SK-N-SH treated with all-trans-retinoic acid at 6 μM for 48 hours (cell line): ENCODE data around the gene DCUN1D2.

ENCODE experiments used
- ATAC-seq: fragments of 200-7000 bp; cut with Tn5 transposase; 3 replicates; pipeline ENCODE4 v1.9.1; 2020; ENCODE audit warnings: mild to moderate bottlenecking, moderate library complexity
- ARNTL ChIP-seq: fragments of 450-650 bp; formaldehyde crosslinking; IDR thresholded peaks from 2 replicates; pipeline ENCODE4 v1.5.0; 2020; ENCODE audit warnings: low read depth, mild to moderate bottlenecking, moderate library complexity, borderline replicate concordance
- BACH2 ChIP-seq: fragments of 250-450 bp; sonication (Bioruptor Pico); IDR thresholded peaks from 2 replicates; pipeline ENCODE4 v1.9.0; 2021; ENCODE audit warnings: mild to moderate bottlenecking, borderline replicate concordance
- CSDC2 ChIP-seq: fragments of 250-450 bp; sonication (Bioruptor Pico); IDR thresholded peaks from 2 replicates; pipeline ENCODE4 v1.5.0; 2020; ENCODE audit warnings: mild to moderate bottlenecking, moderate library complexity
- ESRRG ChIP-seq: fragments of 250-450 bp; sonication (Bioruptor Pico); IDR thresholded peaks from 2 replicates; pipeline ENCODE4 v1.6.1; 2021; ENCODE audit warnings: mild to moderate bottlenecking
- ISL1 ChIP-seq: fragments of 250-450 bp; sonication (Bioruptor Pico); IDR thresholded peaks from 2 replicates; pipeline ENCODE4 v2.1.2; 2022; ENCODE audit warnings: mild to moderate bottlenecking, moderate library complexity
- OSR1 ChIP-seq: fragments of 250-450 bp; sonication (Bioruptor Pico); IDR thresholded peaks from 2 replicates; pipeline ENCODE4 v1.8.0; 2022; ENCODE audit warnings: moderate library complexity, mild to moderate bottlenecking, inconsistent platforms
- POU6F1 ChIP-seq: fragments of 250-450 bp; sonication (Bioruptor Pico); IDR thresholded peaks from 2 replicates; pipeline ENCODE4 v1.8.0; 2021; ENCODE audit warnings: low read depth, mild to moderate bottlenecking, moderate library complexity, borderline replicate concordance
- PPARA ChIP-seq: fragments of 250-450 bp; sonication (Bioruptor Pico); IDR thresholded peaks from 2 replicates; pipeline ENCODE4 v1.5.0; 2020; ENCODE audit warnings: mild to moderate bottlenecking, borderline replicate concordance
- SNAI2 ChIP-seq: fragments of 250-450 bp; sonication (Bioruptor Pico); IDR thresholded peaks from 2 replicates; pipeline ENCODE4 v1.5.0; 2020; ENCODE audit warnings: mild to moderate bottlenecking, moderate library complexity
- TOX ChIP-seq: fragments of 250-450 bp; sonication (Bioruptor Pico); IDR thresholded peaks from 2 replicates; pipeline ENCODE4 v1.8.0; 2021; ENCODE audit warnings: mild to moderate bottlenecking, moderate library complexity, borderline replicate concordance
- ZC3H10 ChIP-seq: fragments of 250-450 bp; sonication (Bioruptor Pico); IDR thresholded peaks from 2 replicates; pipeline ENCODE4 v1.5.1; 2021; ENCODE audit warnings: mild to moderate bottlenecking, moderate library complexity
- ZFP3 ChIP-seq: fragments of 250-450 bp; sonication (Bioruptor Pico); IDR thresholded peaks from 2 replicates; pipeline ENCODE4 v1.5.0; 2020; ENCODE audit warnings: mild to moderate bottlenecking, moderate library complexity
- ZFP30 ChIP-seq: fragments of 450-650 bp; formaldehyde crosslinking; IDR thresholded peaks from 2 replicates; pipeline ENCODE4 v1.5.0; 2022; ENCODE audit warnings: mild to moderate bottlenecking, moderate library complexity
- ZNF565 ChIP-seq: fragments of 450-650 bp; formaldehyde crosslinking; conservative IDR thresholded peaks from 2 replicates; pipeline ENCODE4 v1.5.0; 2020; ENCODE audit warnings: low read depth, mild to moderate bottlenecking, moderate library complexity
- ZNF70 ChIP-seq: fragments of 450-650 bp; formaldehyde crosslinking; IDR thresholded peaks from 2 replicates; pipeline ENCODE4 v1.5.0; 2020; ENCODE audit warnings: mild to moderate bottlenecking, moderate library complexity
- ZNF8 ChIP-seq: fragments of 450-650 bp; formaldehyde crosslinking; IDR thresholded peaks from 2 replicates; pipeline ENCODE4 v1.5.0; 2020; ENCODE audit warnings: mild to moderate bottlenecking, moderate library complexity
- TF ChIP-seq, protein P1 (sequence below): fragments of 250-450 bp; sonication (Bioruptor Pico); IDR thresholded peaks from 2 replicates; pipeline ENCODE4 v1.8.0; 2020; ENCODE audit warnings: mild to moderate bottlenecking, moderate library complexity, borderline replicate concordance
- TF ChIP-seq, protein P2 (sequence below): fragments of 250-450 bp; sonication (Bioruptor Pico); IDR thresholded peaks from 2 replicates; pipeline ENCODE4 v1.5.1; 2020; ENCODE audit warnings: low read depth, mild to moderate bottlenecking, moderate library complexity
- TF ChIP-seq, protein P3 (sequence below): fragments of 250-450 bp; sonication (Bioruptor Pico); IDR thresholded peaks from 2 replicates; pipeline ENCODE4 v1.5.0; 2020; ENCODE audit warnings: mild to moderate bottlenecking, moderate library complexity

The DCUN1D2 gene

DNA sequence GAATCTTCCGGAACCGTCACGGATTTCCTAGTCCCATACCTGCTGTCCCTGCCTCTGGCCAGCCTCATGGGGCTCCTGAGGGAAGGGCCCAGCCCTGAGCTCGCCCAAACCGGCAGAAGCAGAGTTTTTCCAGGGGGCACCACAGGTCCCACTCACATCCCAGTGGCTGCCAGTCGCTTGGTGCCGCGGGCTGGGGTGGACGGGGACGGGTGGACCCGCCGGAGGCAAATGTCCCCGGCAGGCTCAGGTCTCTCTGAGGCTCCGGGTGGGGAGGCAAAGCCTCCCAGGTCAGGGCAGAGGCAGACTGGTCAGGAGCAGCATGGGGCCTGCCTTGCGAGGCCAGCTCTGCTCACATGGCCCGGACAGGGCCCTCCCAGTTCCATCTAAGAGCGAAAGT lies 62.0 kb downstream of the DCUN1D2 start:
- TF ChIP-seq, protein P1, sequence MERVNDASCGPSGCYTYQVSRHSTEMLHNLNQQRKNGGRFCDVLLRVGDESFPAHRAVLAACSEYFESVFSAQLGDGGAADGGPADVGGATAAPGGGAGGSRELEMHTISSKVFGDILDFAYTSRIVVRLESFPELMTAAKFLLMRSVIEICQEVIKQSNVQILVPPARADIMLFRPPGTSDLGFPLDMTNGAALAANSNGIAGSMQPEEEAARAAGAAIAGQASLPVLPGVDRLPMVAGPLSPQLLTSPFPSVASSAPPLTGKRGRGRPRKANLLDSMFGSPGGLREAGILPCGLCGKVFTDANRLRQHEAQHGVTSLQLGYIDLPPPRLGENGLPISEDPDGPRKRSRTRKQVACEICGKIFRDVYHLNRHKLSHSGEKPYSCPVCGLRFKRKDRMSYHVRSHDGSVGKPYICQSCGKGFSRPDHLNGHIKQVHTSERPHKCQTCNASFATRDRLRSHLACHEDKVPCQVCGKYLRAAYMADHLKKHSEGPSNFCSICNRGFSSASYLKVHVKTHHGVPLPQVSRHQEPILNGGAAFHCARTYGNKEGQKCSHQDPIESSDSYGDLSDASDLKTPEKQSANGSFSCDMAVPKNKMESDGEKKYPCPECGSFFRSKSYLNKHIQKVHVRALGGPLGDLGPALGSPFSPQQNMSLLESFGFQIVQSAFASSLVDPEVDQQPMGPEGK (CRISPR knock-in tag), result no peak
- no peak for ATAC-seq

GRCh38 chr13:113427562-113428468 lies 62.7 kb downstream of the DCUN1D2 start:
- no peak for ATAC-seq
- TF ChIP-seq ESRRG (no peak), PPARA (no peak), ZC3H10 (no peak), SNAI2 (CRISPR knock-in tag) (no peak), ZNF8 (CRISPR knock-in tag) (no peak), ZFP30 (CRISPR knock-in tag) (no peak), ARNTL (CRISPR knock-in tag) (no peak), CSDC2 (no peak), ZFP3 (CRISPR knock-in tag) (no peak)
- TF ChIP-seq, protein P1 (CRISPR knock-in tag), result no peak
- TF ChIP-seq, protein P2, sequence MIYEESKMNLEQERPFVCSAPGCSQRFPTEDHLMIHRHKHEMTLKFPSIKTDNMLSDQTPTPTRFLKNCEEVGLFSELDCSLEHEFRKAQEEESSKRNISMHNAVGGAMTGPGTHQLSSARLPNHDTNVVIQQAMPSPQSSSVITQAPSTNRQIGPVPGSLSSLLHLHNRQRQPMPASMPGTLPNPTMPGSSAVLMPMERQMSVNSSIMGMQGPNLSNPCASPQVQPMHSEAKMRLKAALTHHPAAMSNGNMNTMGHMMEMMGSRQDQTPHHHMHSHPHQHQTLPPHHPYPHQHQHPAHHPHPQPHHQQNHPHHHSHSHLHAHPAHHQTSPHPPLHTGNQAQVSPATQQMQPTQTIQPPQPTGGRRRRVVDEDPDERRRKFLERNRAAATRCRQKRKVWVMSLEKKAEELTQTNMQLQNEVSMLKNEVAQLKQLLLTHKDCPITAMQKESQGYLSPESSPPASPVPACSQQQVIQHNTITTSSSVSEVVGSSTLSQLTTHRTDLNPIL (CRISPR knock-in tag), result no peak

DNA sequence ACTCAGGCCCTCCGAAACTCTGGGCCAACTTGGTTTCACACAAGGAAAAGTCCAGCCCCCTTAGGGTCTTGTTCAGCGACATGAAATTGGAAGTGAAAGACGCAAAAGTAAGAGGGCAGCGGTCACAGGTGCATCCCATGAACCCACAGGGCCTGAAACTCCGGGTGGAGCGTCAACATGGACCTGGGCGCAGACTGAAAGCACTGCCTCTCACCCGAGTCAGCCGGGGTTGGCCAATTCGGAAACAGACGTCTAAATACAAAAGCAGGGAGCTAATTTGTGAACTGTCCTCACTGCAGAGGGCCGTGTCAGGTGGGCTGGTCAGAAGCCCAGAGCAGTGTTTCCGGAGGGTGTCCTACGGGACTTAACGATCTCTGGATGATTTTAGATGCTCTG lies 63.9 kb downstream of the DCUN1D2 start:
- TF ChIP-seq BACH2 (CRISPR knock-in tag), result no peak
- no peak for TF ChIP-seq ISL1 (CRISPR knock-in tag)
- TF ChIP-seq, protein P3, sequence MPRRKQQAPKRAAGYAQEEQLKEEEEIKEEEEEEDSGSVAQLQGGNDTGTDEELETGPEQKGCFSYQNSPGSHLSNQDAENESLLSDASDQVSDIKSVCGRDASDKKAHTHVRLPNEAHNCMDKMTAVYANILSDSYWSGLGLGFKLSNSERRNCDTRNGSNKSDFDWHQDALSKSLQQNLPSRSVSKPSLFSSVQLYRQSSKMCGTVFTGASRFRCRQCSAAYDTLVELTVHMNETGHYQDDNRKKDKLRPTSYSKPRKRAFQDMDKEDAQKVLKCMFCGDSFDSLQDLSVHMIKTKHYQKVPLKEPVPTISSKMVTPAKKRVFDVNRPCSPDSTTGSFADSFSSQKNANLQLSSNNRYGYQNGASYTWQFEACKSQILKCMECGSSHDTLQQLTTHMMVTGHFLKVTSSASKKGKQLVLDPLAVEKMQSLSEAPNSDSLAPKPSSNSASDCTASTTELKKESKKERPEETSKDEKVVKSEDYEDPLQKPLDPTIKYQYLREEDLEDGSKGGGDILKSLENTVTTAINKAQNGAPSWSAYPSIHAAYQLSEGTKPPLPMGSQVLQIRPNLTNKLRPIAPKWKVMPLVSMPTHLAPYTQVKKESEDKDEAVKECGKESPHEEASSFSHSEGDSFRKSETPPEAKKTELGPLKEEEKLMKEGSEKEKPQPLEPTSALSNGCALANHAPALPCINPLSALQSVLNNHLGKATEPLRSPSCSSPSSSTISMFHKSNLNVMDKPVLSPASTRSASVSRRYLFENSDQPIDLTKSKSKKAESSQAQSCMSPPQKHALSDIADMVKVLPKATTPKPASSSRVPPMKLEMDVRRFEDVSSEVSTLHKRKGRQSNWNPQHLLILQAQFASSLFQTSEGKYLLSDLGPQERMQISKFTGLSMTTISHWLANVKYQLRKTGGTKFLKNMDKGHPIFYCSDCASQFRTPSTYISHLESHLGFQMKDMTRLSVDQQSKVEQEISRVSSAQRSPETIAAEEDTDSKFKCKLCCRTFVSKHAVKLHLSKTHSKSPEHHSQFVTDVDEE (CRISPR knock-in tag), result no peak
- TF ChIP-seq, protein P1 (CRISPR knock-in tag), result no peak
- TF ChIP-seq ZNF565 (CRISPR knock-in tag), result no peak
- no peak for TF ChIP-seq TOX (CRISPR knock-in tag)
- no peak for ATAC-seq

DNA sequence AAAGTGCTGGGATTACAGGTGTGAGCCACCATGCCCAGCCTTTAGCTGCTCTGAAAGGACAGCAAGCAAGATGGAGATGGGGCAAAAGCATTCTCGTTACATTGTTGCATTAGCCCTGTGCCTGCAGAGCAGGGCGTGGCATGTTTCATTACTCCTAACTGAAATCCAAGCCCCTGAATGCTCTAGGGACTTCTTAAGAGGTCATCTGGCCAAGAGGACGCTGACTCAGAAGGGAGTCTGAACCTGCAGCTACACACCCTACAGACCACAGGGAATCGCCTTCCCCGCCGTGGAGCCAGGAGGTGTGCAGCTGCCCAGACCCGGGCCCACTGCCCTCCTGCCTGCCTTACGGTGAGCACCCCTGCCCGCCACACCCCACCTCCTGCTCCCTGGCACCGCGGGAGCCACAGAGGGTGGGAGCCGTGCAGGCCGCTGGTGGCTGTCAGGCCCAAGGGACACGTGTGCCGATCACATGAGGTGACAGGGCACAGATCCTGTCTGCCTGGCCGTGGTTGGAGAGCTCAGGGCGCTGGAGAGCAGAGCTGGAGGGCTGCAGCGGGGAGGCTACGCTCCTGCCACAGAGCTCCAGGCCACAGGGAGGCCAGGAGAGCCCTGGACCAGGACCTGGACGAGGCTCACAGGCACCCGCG lies 64.4 kb downstream of the DCUN1D2 start:
- TF ChIP-seq ZFP3 (CRISPR knock-in tag) (no peak), ZFP30 (CRISPR knock-in tag) (no peak), OSR1 (CRISPR knock-in tag) (no peak), CSDC2 (no peak), PPARA (no peak), ESRRG (no peak), ZNF70 (CRISPR knock-in tag) (no peak), BACH2 (CRISPR knock-in tag) (no peak), POU6F1 (CRISPR knock-in tag) (no peak), ISL1 (CRISPR knock-in tag) (no peak)
- TF ChIP-seq, protein P1 (CRISPR knock-in tag), result no peak
- TF ChIP-seq, all 23 proteins: peak for 0

More for the DNA sequence above, 64.4 kb downstream of the DCUN1D2 start:
- ATAC-seq, result no peak
